ENCODE measurements around the gene TTLL11.

DNA sequence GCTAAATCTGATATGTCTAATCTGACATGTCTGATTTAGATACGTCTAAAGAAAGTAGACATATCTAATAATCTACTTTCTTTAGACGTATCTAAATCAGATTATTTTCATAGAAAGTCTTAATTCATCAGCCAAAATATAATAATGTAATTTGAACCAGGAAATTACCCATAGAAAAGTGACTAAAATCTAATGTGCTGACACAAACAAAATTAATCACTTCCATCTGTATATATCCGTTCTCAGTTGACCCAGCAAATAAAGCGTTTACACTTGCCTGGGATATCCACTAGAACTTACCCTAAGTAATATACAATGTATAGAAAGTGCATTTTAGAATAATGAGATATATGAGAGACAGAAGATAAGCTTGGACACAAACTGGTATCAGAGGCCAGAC, 56.7 kb downstream of the TTLL11 start:
- TF ChIP-seq ZNF565 (CRISPR knock-in tag; conservative IDR thresholded peaks at IDR 0.05; ENCODE audit: low read depth) (no peak), ISL1 (CRISPR knock-in tag; IDR thresholded peaks at IDR 0.05) (no peak), TOX (CRISPR knock-in tag; IDR thresholded peaks at IDR 0.05; ENCODE audit: borderline replicate concordance) (no peak), OSR1 (CRISPR knock-in tag; IDR thresholded peaks at IDR 0.05) (no peak), RARB (CRISPR knock-in tag; IDR thresholded peaks at IDR 0.05) (no peak), ZFP3 (CRISPR knock-in tag; IDR thresholded peaks at IDR 0.05) (no peak), ARNTL (CRISPR knock-in tag; IDR thresholded peaks at IDR 0.05; ENCODE audit: borderline replicate concordance, low read depth) (no peak), ZC3H10 (CRISPR knock-in tag; IDR thresholded peaks at IDR 0.05) (no peak), SNAI2 (CRISPR knock-in tag; IDR thresholded peaks at IDR 0.05) (no peak), PPARA (CRISPR knock-in tag; IDR thresholded peaks at IDR 0.05; ENCODE audit: borderline replicate concordance) (no peak), ZNF8 (CRISPR knock-in tag; IDR thresholded peaks at IDR 0.05) (no peak), BACH2 (CRISPR knock-in tag; IDR thresholded peaks at IDR 0.05; ENCODE audit: borderline replicate concordance) (no peak)
- TF ChIP-seq, protein P1, sequence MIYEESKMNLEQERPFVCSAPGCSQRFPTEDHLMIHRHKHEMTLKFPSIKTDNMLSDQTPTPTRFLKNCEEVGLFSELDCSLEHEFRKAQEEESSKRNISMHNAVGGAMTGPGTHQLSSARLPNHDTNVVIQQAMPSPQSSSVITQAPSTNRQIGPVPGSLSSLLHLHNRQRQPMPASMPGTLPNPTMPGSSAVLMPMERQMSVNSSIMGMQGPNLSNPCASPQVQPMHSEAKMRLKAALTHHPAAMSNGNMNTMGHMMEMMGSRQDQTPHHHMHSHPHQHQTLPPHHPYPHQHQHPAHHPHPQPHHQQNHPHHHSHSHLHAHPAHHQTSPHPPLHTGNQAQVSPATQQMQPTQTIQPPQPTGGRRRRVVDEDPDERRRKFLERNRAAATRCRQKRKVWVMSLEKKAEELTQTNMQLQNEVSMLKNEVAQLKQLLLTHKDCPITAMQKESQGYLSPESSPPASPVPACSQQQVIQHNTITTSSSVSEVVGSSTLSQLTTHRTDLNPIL (CRISPR knock-in tag; IDR thresholded peaks at IDR 0.05; ENCODE audit: low read depth), result no peak
- TF ChIP-seq, protein P2, sequence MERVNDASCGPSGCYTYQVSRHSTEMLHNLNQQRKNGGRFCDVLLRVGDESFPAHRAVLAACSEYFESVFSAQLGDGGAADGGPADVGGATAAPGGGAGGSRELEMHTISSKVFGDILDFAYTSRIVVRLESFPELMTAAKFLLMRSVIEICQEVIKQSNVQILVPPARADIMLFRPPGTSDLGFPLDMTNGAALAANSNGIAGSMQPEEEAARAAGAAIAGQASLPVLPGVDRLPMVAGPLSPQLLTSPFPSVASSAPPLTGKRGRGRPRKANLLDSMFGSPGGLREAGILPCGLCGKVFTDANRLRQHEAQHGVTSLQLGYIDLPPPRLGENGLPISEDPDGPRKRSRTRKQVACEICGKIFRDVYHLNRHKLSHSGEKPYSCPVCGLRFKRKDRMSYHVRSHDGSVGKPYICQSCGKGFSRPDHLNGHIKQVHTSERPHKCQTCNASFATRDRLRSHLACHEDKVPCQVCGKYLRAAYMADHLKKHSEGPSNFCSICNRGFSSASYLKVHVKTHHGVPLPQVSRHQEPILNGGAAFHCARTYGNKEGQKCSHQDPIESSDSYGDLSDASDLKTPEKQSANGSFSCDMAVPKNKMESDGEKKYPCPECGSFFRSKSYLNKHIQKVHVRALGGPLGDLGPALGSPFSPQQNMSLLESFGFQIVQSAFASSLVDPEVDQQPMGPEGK (CRISPR knock-in tag; IDR thresholded peaks at IDR 0.05; ENCODE audit: borderline replicate concordance), result no peak

All from SK-N-SH treated with all-trans-retinoic acid at 6 μM for 48 hours (cell line).